CD4-positive, alpha-beta T cell (primary cell): ENCODE data around the gene UBALD2. TPM values are rescaled to one million over a fixed set of nuclear protein-coding genes. Genes with fewer than 3 reads are reported as not detected.

ENCODE experiments used
- ATAC-seq: fragments of 200-7000 bp; cut with Tn5 transposase; one replicate; pipeline ENCODE4 v1.10.0; 2022; ENCODE audit warnings: mild to moderate bottlenecking; ENCODE audit not compliant: poor library complexity
- CTCF ChIA-PET: fragments of 350-600 bp; sonication (Branson Sonifier 250); formaldehyde crosslinking; loops from one replicate; lab custom pipeline; 2021; ENCODE audit warnings: antibody characterized with exemption, inconsistent platforms; lab: Charles Lee
- POLR2A ChIA-PET: fragments of 350-600 bp; sonication (Branson Sonifier 250); formaldehyde crosslinking; loops from one replicate; lab custom pipeline; 2021; ENCODE audit warnings: antibody characterized with exemption, inconsistent platforms; lab: Charles Lee
- DNase-seq, 14 experiments: peaks; one replicate each; pipeline ENCODE4 v3.0.0-alpha.2; 2013 to 2020; ENCODE audit warnings: mixed read lengths in 2 of 14
- H3K27ac ChIP-seq, 2 donors: one replicate each; pipeline versions ENCODE4 v1.5.1 to v1.7.0; 2013; ENCODE audit warnings: low read length in 2 of 2, low read depth in 1 of 2, mild to moderate bottlenecking in 1 of 2
- H3K27me3 ChIP-seq, 2 experiments: 1 replicate in 1 of 2; 2 replicates in 1 of 2; pipeline versions ENCODE4 v1.6.1 to v1.7.0; 2013; ENCODE audit warnings: low read length in 2 of 2, control low read depth in 1 of 2, mild to moderate bottlenecking in 1 of 2, moderate library complexity in 1 of 2; ENCODE audit not compliant: insufficient read depth in 2 of 2, control insufficient read depth in 1 of 2
- H3K36me3 ChIP-seq: one replicate; pipeline ENCODE4 v1.6.1; 2013; ENCODE audit warnings: low read length, control low read depth; ENCODE audit not compliant: insufficient read depth
- H3K4me1 ChIP-seq: one replicate; pipeline ENCODE4 v1.6.1; 2013; ENCODE audit warnings: low read length, control low read depth; ENCODE audit not compliant: insufficient read depth
- H3K4me3 ChIP-seq: one replicate; pipeline ENCODE4 v1.5.1; 2013; ENCODE audit warnings: mild to moderate bottlenecking, low read length, moderate library complexity
- H3K9me3 ChIP-seq, 2 experiments: 1 replicate in 1 of 2; 2 replicates in 1 of 2; pipeline versions ENCODE4 v1.6.1 to v1.7.0; 2013; ENCODE audit warnings: low read length in 2 of 2, mild to moderate bottlenecking in 2 of 2, control low read depth in 1 of 2, moderate library complexity in 1 of 2; ENCODE audit not compliant: control insufficient read depth in 1 of 2, insufficient read depth in 1 of 2
- H3K27ac Mint-ChIP-seq: one replicate; pipeline ENCODE4 v1.8.0; 2020; ENCODE audit warnings: mixed read lengths
- H3K27me3 Mint-ChIP-seq: one replicate; pipeline ENCODE4 v1.8.0; 2021; ENCODE audit warnings: mixed read lengths
- H3K36me3 Mint-ChIP-seq: one replicate; pipeline ENCODE4 v1.8.0; 2021; ENCODE audit warnings: low read depth, mixed read lengths
- H3K4me1 Mint-ChIP-seq: one replicate; pipeline ENCODE4 v1.8.0; 2021; ENCODE audit warnings: low read depth, mixed read lengths
- H3K4me3 Mint-ChIP-seq: one replicate; pipeline ENCODE4 v1.8.0; 2020; ENCODE audit warnings: mild to moderate bottlenecking, mixed read lengths
- H3K9me3 Mint-ChIP-seq: one replicate; pipeline ENCODE4 v1.8.0; 2020; ENCODE audit warnings: mixed read lengths
- CTCF ChIP-seq: fragments of 200-600 bp; IDR thresholded peaks from one replicate; pipeline ENCODE4 v1.8.0; 2022; ENCODE audit warnings: antibody characterized with exemption, mild to moderate bottlenecking
- intact Hi-C, 2 experiments: fragments of 100-400 bp; cut with DNase I in 1 of 2; cut with micrococcal nuclease in 1 of 2; formaldehyde crosslinking; loops; one replicate each; pipeline versions ENCODE4 v1.15.1 to v1.9.0; 2023 to 2025; cut with DNase I, micrococcal nuclease
- polyA plus RNA-seq, 2 donors: library from polyadenylated mRNA; unstranded; fragments of 120-200 nt; gene quantifications; one replicate each; pipeline ENCODE4 v1.2.1, GENCODE V29; 2013
- total RNA-seq, 174 experiments: library from RNA in 2 of 174; stranded (reverse) in 2 of 174; gene quantifications; one replicate each; pipeline ENCODE4 v1.2.3 and lab custom pipeline; 2021 to 2026

UBALD2 gene
- total RNA-seq: 100 to 1,000 TPM; 253 to 265 TPM
- polyA plus RNA-seq (2013, experiment 1 of 2): 114 TPM
- 215 TPM for polyA plus RNA-seq (2013, experiment 2 of 2)
- total RNA-seq (lab: John Stamatoyannopoulos, UW): 18.9 to 137 (median 51.3) reads per million in 172 experiments

GRCh38 chr17:76264755-76265623, at the start of gene UBALD2:
Gene UBALD2 (plus strand): TSS chr17:76265348. CDS start chr17:76265506, 158 bp downstream.
- ChIA-PET CTCF (interaction anchor here (0.7 to 6.5 kb wide), 8 partner anchors 14 to 251 kb away, joined by 3 to 29 read pairs (median 8); partner anchors contain the start of gene SPHK1), POLR2A (interaction anchor here (0.7 to 14.0 kb wide), 30 partner anchors 8 to 485 kb away, joined by 3 to 394 read pairs (median 5); partner anchors contain the start of genes EXOC7, FOXJ1, RNF157 and SRP68)
- DNase-seq (peak; percentile 96 to 99 (median 98)), ATAC-seq (peak; percentile 80)
- H3K27ac Mint-ChIP-seq: peak within 1 kb of the TSS; percentile 98
- H3K9me3 Mint-ChIP-seq: no peaks in the 10 kb centered on the region
- intact Hi-C loops: loop anchor here (1.0 to 5.0 kb wide), 5 partner anchors 24 to 123 kb away; partner anchors contain the start of genes RNF157 (in 2 of the 2) and FOXJ1 (in 1 of the 2)
- peaks cover 37% of the 10 kb centered on the region for H3K36me3 ChIP-seq
- no peak for TF ChIP-seq CTCF
- H3K4me3 ChIP-seq: peak within 1 kb of the TSS; percentile 73
- peak within 1 kb of the TSS; percentile 77 to 91 for H3K27ac ChIP-seq
- peaks cover 70% of the 10 kb centered on the region for H3K4me1 ChIP-seq
- H3K27me3 Mint-ChIP-seq: no peaks in the 10 kb centered on the region
- no peaks in the 10 kb centered on the region for H3K27me3 ChIP-seq
- peaks cover 64% of the 10 kb centered on the region for H3K4me1 Mint-ChIP-seq
- H3K4me3 Mint-ChIP-seq: peak within 1 kb of the TSS; percentile 93
- no peaks in the 10 kb centered on the region for H3K9me3 ChIP-seq
- H3K36me3 Mint-ChIP-seq: peaks cover 41% of the 10 kb centered on the region

- POLR2A ChIA-PET: interaction anchor here (0.7 to 1.0 kb wide), 6 partner anchors 18 to 113 kb away, joined by 3 to 9 read pairs (median 3); no protein-coding TSS in a partner anchor
- H3K27ac ChIP-seq: no peak overlapping the region
- no peak for ATAC-seq
- H3K4me1 Mint-ChIP-seq: peaks cover 43% of the 10 kb centered on the region
- H3K27me3 Mint-ChIP-seq: no peaks in the 10 kb centered on the region
- no peak for DNase-seq
- H3K9me3 ChIP-seq: no peaks in the 10 kb centered on the region
- H3K36me3 Mint-ChIP-seq: peaks cover 7% of the 10 kb centered on the region
- intact Hi-C loops: no loop called here
- TF ChIP-seq CTCF: no peak
- peaks cover 4% of the 10 kb centered on the region for H3K36me3 ChIP-seq
- no peaks in the 10 kb centered on the region for H3K9me3 Mint-ChIP-seq
- H3K27me3 ChIP-seq: no peaks in the 10 kb centered on the region
- H3K4me1 ChIP-seq: peaks cover 9% of the 10 kb centered on the region
- H3K4me3 ChIP-seq: no peak overlapping the region
- H3K27ac Mint-ChIP-seq: no peak overlapping the region
- CTCF ChIA-PET: interaction anchor here (0.5 to 1.6 kb wide), 6 partner anchors 10 to 96 kb away, joined by 3 to 6 read pairs (median 4); no protein-coding TSS in a partner anchor
- no peak overlapping the region for H3K4me3 Mint-ChIP-seq
Observed at GRCh38 chr17:76217081-76217480, 48.1 kb upstream of the UBALD2 start.

- intact Hi-C loops: no loop called here
- no peak for DNase-seq
- CTCF ChIA-PET: no interaction called here
Observed at GRCh38 chr17:76219670-76220383, 45.3 kb upstream of the UBALD2 start.

More at GRCh38 chr17:76219670-76220383, 45.3 kb upstream of the UBALD2 start:
- Histone ChIP-seq H3K9me3 (no peaks in the 10 kb centered on the region), H3K4me3 (no peak overlapping the region), H3K27ac (no peak overlapping the region), H3K4me1 (peaks cover 6% of the 10 kb centered on the region), H3K27me3 (no peaks in the 10 kb centered on the region), H3K36me3 (peaks cover 2% of the 10 kb centered on the region)
- no peak overlapping the region for H3K27ac Mint-ChIP-seq
- TF ChIP-seq CTCF: no peak
- H3K36me3 Mint-ChIP-seq: peaks cover 6% of the 10 kb centered on the region
- no peak overlapping the region for H3K4me3 Mint-ChIP-seq
- no peaks in the 10 kb centered on the region for H3K9me3 Mint-ChIP-seq
- POLR2A ChIA-PET: no interaction called here
- no peak for ATAC-seq
- peaks cover 38% of the 10 kb centered on the region for H3K4me1 Mint-ChIP-seq
- no peaks in the 10 kb centered on the region for H3K27me3 Mint-ChIP-seq
